Left ventricle myocardium inferior (tissue), 1 donor: Measurements from ENCODE around the gene SLPI. TPM values are rescaled to one million over a fixed set of nuclear protein-coding genes. Genes with fewer than 3 reads are reported as not detected.

ENCODE experiments used
- DNase-seq: peaks from one replicate; pipeline ENCODE4 v3.0.0-alpha.2; 2020
- H3K27ac ChIP-seq: fragments of 200-600 bp; replicated peaks from 2 replicates; pipeline ENCODE4 v1.8.0; 2021
- H3K27me3 ChIP-seq: fragments of 200-600 bp; 2 replicates; pipeline ENCODE4 v1.8.0; 2021; ENCODE audit warnings: low read depth
- H3K36me3 ChIP-seq: fragments of 200-600 bp; 2 replicates; pipeline ENCODE4 v1.8.0; 2021
- H3K4me1 ChIP-seq: fragments of 200-600 bp; 2 replicates; pipeline ENCODE4 v1.8.0; 2021
- H3K4me3 ChIP-seq: fragments of 200-600 bp; 2 replicates; pipeline ENCODE4 v1.8.0; 2021; ENCODE audit warnings: mild to moderate bottlenecking, moderate library complexity
- H3K9me3 ChIP-seq: fragments of 200-600 bp; replicated peaks from 2 replicates; pipeline ENCODE4 v1.8.0; 2021
- intact Hi-C: fragments of 100-400 bp; cut with micrococcal nuclease; formaldehyde crosslinking; loops from one replicate; pipeline ENCODE4 v1.11.0; 2022
- total RNA-seq: library from RNA; stranded (reverse); fragmentation: NEBNext Ultra II Directional; extraction: Animal tissue kit (Norgen Biotek cat#: 25700); gene quantifications from one replicate; pipeline ENCODE4 v1.2.1, GENCODE V29; 2021
- TF ChIP-seq, protein P1 (sequence below): fragments of 200-600 bp; IDR thresholded peaks from 2 replicates; pipeline ENCODE4 v1.8.0; 2021; ENCODE audit warnings: antibody characterized with exemption, mild to moderate bottlenecking, borderline replicate concordance
- donor health status: DM: no; HTN: yes; CAD: no; lungs with severe emphysema.

SLPI gene
- total RNA-seq, 1 donor from 2014 or later = 1.8 TPM

DNA sequence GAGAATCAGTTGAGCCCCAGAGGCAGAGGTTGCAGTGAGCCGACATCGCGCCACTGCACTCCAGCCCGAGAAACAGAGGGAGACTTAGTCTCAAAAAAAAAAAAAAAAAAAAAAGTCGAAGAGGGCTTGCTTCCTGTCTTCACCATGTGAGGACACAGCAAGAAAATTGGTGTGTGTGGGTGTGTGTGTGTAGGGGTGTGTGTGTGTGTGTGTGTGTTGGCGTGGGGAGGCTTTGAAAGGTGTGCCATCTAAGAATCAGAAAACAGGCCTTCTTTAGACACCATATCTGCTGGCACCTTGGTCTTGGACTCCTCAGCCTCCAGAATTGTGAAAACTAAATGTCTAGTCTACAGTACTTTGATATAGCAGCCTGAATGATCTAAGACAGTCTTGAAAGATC is 45.4 kb upstream of the SLPI start:
- no peak for DNase-seq
- peaks cover 81% of the 10 kb centered on the region for H3K27me3 ChIP-seq
- no peaks in the 10 kb centered on the region for H3K4me1 ChIP-seq
- H3K36me3 ChIP-seq = no peaks in the 10 kb centered on the region
- no peaks in the 10 kb centered on the region for H3K9me3 ChIP-seq
- intact Hi-C loops = no loop called here
- H3K27ac ChIP-seq = no peak overlapping the region
- H3K4me3 ChIP-seq = no peak overlapping the region
- TF ChIP-seq, protein P1, sequence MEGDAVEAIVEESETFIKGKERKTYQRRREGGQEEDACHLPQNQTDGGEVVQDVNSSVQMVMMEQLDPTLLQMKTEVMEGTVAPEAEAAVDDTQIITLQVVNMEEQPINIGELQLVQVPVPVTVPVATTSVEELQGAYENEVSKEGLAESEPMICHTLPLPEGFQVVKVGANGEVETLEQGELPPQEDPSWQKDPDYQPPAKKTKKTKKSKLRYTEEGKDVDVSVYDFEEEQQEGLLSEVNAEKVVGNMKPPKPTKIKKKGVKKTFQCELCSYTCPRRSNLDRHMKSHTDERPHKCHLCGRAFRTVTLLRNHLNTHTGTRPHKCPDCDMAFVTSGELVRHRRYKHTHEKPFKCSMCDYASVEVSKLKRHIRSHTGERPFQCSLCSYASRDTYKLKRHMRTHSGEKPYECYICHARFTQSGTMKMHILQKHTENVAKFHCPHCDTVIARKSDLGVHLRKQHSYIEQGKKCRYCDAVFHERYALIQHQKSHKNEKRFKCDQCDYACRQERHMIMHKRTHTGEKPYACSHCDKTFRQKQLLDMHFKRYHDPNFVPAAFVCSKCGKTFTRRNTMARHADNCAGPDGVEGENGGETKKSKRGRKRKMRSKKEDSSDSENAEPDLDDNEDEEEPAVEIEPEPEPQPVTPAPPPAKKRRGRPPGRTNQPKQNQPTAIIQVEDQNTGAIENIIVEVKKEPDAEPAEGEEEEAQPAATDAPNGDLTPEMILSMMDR = no peak

DNA sequence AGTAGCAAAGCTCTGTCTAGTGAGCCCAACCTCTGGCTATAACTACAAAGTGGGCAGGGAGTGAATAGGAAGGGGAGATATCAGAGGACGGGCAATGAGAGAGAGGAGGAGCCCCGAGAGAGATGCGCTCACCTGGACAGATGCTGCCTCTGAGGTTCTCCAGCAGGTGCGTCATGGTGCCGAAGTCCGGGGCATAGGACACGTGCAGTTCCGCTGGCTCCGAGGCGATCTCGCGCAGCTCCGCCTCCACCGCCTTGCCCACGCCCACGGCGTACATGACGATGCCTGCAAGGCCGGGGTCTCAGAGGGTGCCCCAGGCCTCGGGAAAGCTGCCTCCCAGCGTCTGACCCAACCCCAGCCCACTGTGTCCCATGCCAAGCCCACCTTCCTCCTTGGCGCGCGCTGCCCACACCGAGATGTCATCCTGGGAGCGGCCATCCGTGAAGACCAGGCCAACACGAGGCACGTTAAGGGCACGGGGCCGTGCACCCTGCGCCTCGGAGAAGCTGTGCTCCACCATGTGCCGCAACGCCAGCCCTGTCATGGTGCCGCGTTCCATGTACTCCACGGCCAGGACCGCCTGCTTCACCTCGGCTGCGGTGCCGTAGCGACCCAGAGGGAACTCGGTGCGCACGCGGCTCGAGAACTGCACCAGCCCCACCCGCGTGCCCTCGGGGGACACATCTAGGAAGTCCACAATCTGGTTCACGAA is 43.6 kb upstream of the SLPI start:
- Histone ChIP-seq H3K4me3 (no peak overlapping the region), H3K4me1 (peaks cover 14% of the 10 kb centered on the region), H3K9me3 (no peaks in the 10 kb centered on the region), H3K27ac (no peak overlapping the region), H3K27me3 (peaks cover 81% of the 10 kb centered on the region), H3K36me3 (no peaks in the 10 kb centered on the region)
- TF ChIP-seq, protein P1 = no peak
- intact Hi-C loops = no loop called here
- no peak for DNase-seq

DNA sequence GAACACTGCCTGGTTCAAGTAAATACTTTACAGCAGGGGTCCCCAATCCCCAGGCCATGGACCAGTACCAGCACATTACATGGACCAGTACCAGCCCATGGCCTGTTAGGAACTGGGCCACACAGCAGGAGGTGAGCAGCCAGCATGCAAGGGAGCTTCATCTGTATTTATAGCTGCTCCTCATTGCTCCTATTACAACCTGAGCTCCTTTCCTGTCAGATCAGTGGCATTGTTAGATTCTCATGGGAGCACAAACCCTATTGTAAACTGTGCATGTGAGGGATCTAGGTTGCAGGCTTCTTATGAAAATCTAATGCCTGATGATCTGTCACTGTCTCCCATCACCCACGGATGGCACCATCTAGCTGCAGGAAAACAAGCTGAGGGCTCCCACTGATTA is 40.3 kb upstream of the SLPI start:
- H3K4me1 ChIP-seq = peaks cover 21% of the 10 kb centered on the region
- intact Hi-C loops = no loop called here
- TF ChIP-seq, protein P1 = no peak
- H3K27me3 ChIP-seq = peaks cover 62% of the 10 kb centered on the region
- no peak overlapping the region for H3K4me3 ChIP-seq
- no peaks in the 10 kb centered on the region for H3K36me3 ChIP-seq
- H3K27ac ChIP-seq = no peak overlapping the region
- DNase-seq = no peak
- no peaks in the 10 kb centered on the region for H3K9me3 ChIP-seq

DNA sequence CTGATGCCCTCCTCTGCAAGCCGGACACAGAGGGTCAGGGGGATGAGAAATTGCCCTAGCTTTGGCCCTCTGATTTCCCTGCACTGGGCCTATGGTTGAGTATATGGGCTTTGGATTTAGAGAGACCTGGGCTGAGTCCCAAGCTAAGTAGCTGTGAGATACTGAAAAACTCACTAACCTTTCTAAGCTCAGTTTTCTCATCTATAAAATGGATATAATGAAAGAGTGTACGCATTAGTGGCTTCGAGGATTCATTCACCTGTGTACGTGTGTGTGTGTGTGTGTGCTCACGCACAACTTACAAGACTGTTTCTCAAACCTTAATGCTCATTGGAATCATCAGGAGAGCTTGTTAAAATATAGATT is 39.6 kb upstream of the SLPI start:
- peak overlapping the region; percentile 70 for H3K4me3 ChIP-seq
- TF ChIP-seq, protein P1 = peak; percentile 19
- H3K36me3 ChIP-seq = no peaks in the 10 kb centered on the region
- H3K4me1 ChIP-seq = peaks cover 21% of the 10 kb centered on the region
- H3K9me3 ChIP-seq = no peaks in the 10 kb centered on the region
- DNase-seq = no peak
- H3K27me3 ChIP-seq = peaks cover 63% of the 10 kb centered on the region
- intact Hi-C loops = no loop called here
- no peak overlapping the region for H3K27ac ChIP-seq

DNA sequence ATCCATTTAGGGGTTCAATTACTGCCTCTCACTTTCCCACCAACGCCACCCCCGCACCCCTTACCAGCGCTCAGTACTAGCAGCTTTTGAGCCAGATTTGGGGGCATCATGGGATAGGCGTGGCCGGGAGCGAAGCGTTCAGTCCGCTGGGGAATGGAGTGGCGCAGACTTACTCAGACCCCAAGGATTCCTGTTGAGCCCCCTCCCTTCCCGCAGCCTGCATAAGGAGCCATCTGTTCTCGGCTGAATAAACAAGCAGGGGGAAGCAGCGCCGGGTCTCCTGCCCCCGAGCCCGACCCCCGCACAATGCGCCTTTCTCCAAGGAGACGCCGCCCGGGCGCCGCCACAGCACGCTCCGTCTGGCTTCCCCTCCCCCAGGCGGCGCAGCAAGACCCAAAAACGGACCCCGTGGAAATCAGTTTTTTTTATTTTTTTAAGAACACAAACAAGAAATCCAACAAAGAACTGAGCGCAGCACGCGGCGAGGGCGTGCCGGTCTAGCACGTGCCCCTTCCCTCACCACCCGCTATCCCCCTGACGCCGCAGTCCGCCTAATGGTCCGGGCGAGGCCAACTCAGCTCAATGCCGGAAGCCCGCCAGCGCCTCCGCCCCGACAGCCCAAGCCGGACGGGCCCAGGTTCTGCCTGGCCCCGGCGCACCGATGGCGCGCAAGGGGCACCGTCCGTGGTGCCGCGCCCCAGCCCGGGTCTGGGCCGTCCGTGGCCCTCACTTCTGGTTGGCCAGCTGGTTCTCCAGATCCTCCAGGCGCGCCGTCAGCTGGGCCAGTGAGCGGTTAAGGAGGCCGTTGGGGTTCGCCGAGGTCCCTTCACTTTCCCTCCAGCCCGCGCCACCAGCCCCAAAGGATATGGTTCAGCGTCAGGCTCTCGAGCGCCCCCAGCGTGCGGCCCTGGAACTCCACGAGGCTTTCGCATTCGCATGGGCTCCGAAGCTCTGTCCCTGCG is 39.0 kb upstream of the SLPI start:
- TF ChIP-seq, protein P1 = peak; percentile 96
- peak; percentile 78 for DNase-seq
- Histone ChIP-seq H3K9me3 (no peaks in the 10 kb centered on the region), H3K36me3 (no peaks in the 10 kb centered on the region), H3K27ac (peak overlapping the region; percentile 27), H3K4me1 (peaks cover 21% of the 10 kb centered on the region), H3K27me3 (peaks cover 64% of the 10 kb centered on the region), H3K4me3 (peak overlapping the region; percentile 70)
- intact Hi-C loops = no loop called here
